ENCODE measurements around the gene KCNQ5. TPM values are rescaled to one million over a fixed set of nuclear protein-coding genes. Genes with fewer than 3 reads are reported as not detected.
A peak's percentile ranks its signal among the peaks of the same experiment; 100 is the strongest.

KCNQ5 gene
- total RNA-seq, 6 experiments from 2014 or later, result 16.3 to 35.5 (median 20.2) TPM

DNA sequence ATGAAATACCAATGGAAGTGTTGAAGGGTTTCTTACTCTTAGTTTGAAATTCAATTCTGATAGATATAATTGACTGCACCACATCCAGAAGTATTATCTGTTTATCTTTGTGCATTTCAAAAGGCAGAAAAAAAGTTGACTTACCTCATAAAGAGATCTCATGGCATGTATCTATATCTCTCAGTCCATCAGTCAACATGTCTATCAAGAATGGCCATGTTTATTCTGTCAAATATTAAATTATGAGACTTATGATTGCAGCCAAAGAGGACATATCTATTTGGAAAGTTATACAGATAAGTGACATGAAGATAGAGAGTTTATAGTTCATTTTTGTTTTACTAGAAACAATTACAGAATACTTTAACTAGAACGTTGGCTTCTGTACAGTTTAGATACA, 325.7 kb downstream of the KCNQ5 start:
- Mint-ChIP-seq H3K27ac (no peak overlapping the region), H3K36me3 (ENCODE audit: low read depth) (no peaks in the 10 kb centered on the region), H3K4me1 (ENCODE audit: low read depth) (peaks cover 76% of the 10 kb centered on the region), H3K4me3 (no peak overlapping the region), H3K27me3 (ENCODE audit: insufficient read depth) (no peaks in the 10 kb centered on the region), H3K9me3 (no peaks in the 10 kb centered on the region)
- TF ChIP-seq, protein P1, sequence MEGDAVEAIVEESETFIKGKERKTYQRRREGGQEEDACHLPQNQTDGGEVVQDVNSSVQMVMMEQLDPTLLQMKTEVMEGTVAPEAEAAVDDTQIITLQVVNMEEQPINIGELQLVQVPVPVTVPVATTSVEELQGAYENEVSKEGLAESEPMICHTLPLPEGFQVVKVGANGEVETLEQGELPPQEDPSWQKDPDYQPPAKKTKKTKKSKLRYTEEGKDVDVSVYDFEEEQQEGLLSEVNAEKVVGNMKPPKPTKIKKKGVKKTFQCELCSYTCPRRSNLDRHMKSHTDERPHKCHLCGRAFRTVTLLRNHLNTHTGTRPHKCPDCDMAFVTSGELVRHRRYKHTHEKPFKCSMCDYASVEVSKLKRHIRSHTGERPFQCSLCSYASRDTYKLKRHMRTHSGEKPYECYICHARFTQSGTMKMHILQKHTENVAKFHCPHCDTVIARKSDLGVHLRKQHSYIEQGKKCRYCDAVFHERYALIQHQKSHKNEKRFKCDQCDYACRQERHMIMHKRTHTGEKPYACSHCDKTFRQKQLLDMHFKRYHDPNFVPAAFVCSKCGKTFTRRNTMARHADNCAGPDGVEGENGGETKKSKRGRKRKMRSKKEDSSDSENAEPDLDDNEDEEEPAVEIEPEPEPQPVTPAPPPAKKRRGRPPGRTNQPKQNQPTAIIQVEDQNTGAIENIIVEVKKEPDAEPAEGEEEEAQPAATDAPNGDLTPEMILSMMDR (IDR thresholded peaks at IDR 0.05), result no peak
- DNase-seq, result no peak

DNA sequence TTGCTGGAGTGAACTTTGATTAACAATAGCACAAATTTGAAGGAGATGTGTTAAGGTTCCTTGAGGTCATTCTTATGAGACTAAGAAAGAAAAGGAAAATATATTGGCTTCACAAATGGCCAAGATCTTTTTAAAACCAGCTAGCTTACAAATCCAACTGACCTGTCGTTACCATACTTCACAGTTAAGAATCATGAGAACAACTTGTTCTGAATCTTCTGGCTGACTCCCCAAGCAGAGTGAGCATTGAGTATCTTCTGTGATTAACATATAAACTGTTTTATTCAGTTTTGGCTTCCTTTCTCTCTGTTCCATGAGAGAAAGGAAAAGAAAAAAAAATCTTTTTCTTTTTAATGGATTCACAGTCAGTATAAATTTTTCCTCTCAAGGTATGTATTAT, 326.3 kb downstream of the KCNQ5 start:
- H3K27ac Mint-ChIP-seq, result no peak overlapping the region
- peaks cover 82% of the 10 kb centered on the region for H3K4me1 Mint-ChIP-seq (ENCODE audit: low read depth)
- no peaks in the 10 kb centered on the region for H3K27me3 Mint-ChIP-seq (ENCODE audit: insufficient read depth)
- no peak overlapping the region for H3K4me3 Mint-ChIP-seq
- TF ChIP-seq, protein P1 (IDR thresholded peaks at IDR 0.05), result no peak
- no peak for DNase-seq
- H3K9me3 Mint-ChIP-seq, result no peaks in the 10 kb centered on the region
- H3K36me3 Mint-ChIP-seq (ENCODE audit: low read depth), result no peaks in the 10 kb centered on the region

DNA sequence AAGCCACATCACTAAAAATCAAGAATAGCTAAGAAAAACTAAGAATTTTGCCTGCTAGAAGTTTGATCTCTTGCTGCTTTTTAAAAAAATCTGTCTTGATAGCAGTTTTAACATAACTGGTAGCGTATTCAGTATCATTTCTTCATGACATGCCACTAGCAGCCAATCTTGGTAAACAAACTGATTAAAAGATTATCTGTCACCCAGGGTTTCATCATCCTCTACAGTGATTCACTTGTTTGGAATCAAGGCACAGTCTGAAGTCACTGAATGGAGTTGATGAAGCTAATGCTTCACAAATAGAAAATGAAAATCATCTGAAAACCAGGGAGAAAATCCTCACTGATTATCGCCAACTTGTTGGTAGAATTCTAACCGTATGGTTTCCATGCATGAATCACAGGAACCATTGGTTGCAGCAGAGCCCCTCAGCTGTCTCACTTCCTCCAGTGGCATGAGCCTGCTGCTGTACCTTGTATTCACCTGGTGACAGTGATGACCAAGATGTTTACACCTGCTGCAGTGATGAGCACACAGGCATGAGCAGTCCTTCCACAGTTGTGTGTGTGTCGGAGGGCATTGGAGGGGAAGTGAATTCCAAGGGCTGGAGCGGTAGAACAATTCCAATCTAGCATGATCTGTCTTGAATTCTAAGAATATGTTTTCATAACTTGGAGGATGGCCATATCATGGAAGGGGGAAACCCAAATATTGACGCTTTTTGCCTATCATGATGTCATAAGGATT, 328.4 kb downstream of the KCNQ5 start:
- TF ChIP-seq, protein P1 (IDR thresholded peaks at IDR 0.05), result no peak
- Mint-ChIP-seq H3K36me3 (ENCODE audit: low read depth) (no peaks in the 10 kb centered on the region), H3K27ac (peak overlapping the region; percentile 85), H3K4me3 (peak overlapping the region; percentile 75), H3K9me3 (no peaks in the 10 kb centered on the region), H3K4me1 (ENCODE audit: low read depth) (peaks cover 89% of the 10 kb centered on the region), H3K27me3 (ENCODE audit: insufficient read depth) (no peaks in the 10 kb centered on the region)
- peak; percentile 89 for DNase-seq

DNA sequence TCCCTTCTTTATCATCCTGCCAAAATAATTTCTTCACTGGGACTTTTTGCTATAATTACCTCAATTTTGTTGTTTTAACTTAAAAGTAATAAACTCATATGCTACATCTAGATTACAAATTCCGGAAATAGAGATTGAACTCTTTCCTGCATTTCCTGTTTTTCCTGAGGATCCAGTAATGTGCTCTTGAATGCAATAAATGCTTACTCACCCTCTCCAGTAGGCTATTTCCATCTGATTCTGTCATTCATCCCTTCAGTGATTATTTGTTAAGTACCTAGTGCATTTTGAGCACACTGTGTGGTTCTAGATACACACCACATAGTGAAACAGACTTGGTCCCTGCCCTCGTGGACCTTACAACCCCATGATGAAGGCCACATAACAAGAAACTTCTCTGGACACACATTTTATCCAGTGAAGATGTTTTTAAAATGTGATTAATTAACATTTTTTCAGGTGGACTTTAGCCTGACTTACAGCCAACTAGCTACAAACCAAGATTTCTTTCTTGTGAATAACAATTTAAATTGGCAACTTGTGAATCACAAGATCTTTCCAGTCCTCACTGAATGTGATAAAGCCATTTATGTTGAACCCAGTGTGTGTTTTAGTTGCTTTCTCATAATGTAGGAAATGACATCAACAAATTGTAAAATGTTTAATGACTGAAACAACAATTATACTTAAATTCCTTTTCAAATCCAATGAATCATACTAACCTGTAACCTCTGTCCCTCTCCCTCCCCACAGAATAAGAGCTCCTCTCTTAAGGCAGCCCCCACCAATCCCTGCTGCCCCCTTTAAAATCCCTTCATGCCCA, 331.2 kb downstream of the KCNQ5 start:
- no peaks in the 10 kb centered on the region for H3K27me3 Mint-ChIP-seq (ENCODE audit: insufficient read depth)
- no peaks in the 10 kb centered on the region for H3K9me3 Mint-ChIP-seq
- DNase-seq, result peak; percentile 71
- peak overlapping the region; percentile 70 for H3K4me3 Mint-ChIP-seq
- peak overlapping the region; percentile 96 for H3K27ac Mint-ChIP-seq
- TF ChIP-seq, protein P1 (IDR thresholded peaks at IDR 0.05), result no peak
- peaks cover 77% of the 10 kb centered on the region for H3K4me1 Mint-ChIP-seq (ENCODE audit: low read depth)
- H3K36me3 Mint-ChIP-seq (ENCODE audit: low read depth), result no peaks in the 10 kb centered on the region

- Mint-ChIP-seq H3K9me3 (no peaks in the 10 kb centered on the region), H3K27me3 (ENCODE audit: insufficient read depth) (no peaks in the 10 kb centered on the region), H3K4me3 (peak overlapping the region; percentile 70), H3K27ac (peak overlapping the region; percentile 96), H3K36me3 (ENCODE audit: low read depth) (no peaks in the 10 kb centered on the region), H3K4me1 (ENCODE audit: low read depth) (peaks cover 74% of the 10 kb centered on the region)
- TF ChIP-seq, protein P1 (IDR thresholded peaks at IDR 0.05), result no peak
- no peak for DNase-seq
Observed at GRCh38 chr6:72953971-72954381, 332.1 kb downstream of the KCNQ5 start.

All from HFFc6 (cell line).